ENCODE data around the gene ITGAL. TPM values are rescaled to one million over a fixed set of nuclear protein-coding genes. Genes with fewer than 3 reads are reported as not detected.
"Not testable (repeated sequence)": the region's sequence is repeated elsewhere in the genome, so short reads cannot be mapped to it uniquely, and the experiment has no call there.

The ITGAL gene
- total RNA-seq, 1 donor from 2014 or later = 0.82 TPM

- DNase-seq (ENCODE audit: low spot score in 2 of 2) = no peak
- no peak for FAIRE-seq
Observed at GRCh38 chr16:30524575-30525568, 52.3 kb downstream of the ITGAL start.

- DNase-seq (ENCODE audit: low spot score in 2 of 2) = no peak
- FAIRE-seq = no peak
Observed at GRCh38 chr16:30525844-30526136, 53.2 kb downstream of the ITGAL start.

- FAIRE-seq (no peak), DNase-seq (ENCODE audit: low spot score in 2 of 2) (peak; percentile 87 to 93)
Observed at GRCh38 chr16:30526137-30526822, 53.7 kb downstream of the ITGAL start, which contains the start of gene ZNF768. Gene ZNF768, minus strand, starts transcription at chr16:30526566. Its CDS starts 153 bp downstream, at chr16:30526413.

GRCh38 chr16:30526823-30527634 lies 54.5 kb downstream of the ITGAL start:
- DNase-seq (ENCODE audit: low spot score in 2 of 2) (peak; percentile 96 to 97), FAIRE-seq (no peak)

GRCh38 chr16:30527635-30528178 lies 55.2 kb downstream of the ITGAL start:
- no peak for FAIRE-seq
- no peak for DNase-seq (ENCODE audit: low spot score in 2 of 2)

DNA sequence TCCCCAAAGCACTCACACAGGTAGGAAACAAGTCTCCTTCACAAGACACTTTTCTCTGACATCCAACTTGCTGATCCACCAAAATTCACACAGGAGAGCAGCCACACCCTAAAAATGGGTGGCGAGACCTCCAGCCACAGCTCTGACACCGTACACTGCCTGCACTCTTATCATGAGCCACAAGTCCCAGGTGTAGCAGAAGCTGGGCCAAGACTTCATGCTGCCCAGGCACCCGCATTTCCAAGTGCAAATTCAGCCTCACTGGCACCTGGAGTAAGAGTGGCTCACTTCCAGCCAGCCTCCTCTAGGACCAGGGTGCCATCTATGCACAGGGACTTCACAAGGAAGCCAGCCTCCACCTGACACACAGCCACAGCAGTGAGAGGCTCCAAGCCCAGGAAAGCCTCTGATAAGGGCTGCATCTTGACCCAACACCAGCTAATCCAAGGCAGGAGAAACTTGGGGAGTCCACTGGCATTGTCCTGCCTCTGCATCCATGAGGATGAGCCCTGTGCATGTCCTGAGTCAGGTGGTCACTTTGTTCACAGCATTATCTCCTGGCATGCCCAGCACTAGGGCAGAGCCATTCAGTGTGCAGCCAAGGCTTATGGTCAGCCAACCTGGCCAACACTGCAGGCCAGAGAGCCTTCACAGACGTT lies 56.4 kb downstream of the ITGAL start:
- FAIRE-seq = no peak
- DNase-seq (ENCODE audit: low spot score in 2 of 2) = no peak

GRCh38 chr16:30530163-30531037 lies 57.9 kb downstream of the ITGAL start:
- DNase-seq (ENCODE audit: low spot score in 2 of 2) (no peak), FAIRE-seq (no peak)

GRCh38 chr16:30532285-30533145 lies 60.0 kb downstream of the ITGAL start:
- FAIRE-seq = no peak
- no peak for DNase-seq (ENCODE audit: low spot score in 2 of 2)

DNA sequence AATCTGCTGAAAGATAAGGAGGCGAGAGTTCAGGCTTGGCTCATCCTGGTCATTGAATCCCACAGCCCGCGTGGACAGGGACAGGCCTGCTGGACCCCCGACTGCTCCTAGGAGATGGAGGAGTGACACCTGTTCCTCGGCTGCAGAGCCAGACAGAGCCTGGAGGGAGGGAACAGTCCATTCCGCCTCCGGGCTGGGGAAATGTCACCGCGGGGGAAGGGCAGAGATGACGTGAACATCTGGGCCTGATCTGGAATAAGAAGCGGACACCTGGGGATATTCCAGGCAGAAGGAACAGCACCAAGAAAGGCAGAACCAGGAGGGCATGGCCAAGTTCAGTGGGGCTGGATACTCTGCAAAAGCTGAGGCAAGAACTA lies 60.6 kb downstream of the ITGAL start:
- DNase-seq (ENCODE audit: low spot score in 2 of 2) = no peak
- no peak for FAIRE-seq

DNA sequence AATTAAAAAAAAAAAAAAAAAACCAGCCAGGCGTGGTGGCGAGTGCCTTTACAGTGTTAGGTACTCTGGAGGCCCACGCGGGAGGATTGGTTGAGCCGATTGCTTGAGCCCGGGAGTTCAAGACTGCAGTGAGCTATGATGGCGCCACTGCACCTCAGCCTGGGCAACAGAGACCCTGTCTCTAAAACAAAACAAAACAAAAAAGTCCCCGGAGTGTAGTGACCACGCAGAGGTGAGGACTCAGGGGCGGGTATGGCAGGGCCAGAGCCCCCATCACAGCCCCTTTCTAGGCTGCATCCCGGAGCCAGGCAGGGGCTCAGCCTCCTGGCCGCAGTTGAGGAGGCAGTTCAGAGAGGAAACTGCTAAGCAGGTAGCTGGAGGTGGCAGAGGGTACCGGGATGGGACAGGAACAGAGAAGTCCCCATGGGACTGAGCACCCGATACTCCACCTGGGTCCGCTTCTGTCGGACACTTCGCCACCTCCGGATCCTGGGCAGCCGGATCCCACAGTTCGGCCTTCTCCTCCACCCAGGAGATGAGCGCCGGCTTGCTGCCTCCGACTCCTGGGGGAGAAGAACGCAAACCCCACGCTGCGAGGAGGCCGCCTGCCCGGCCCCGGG lies 61.3 kb downstream of the ITGAL start:
- DNase-seq (ENCODE audit: low spot score in 2 of 2) (no peak), FAIRE-seq (no peak)

- DNase-seq (ENCODE audit: low spot score in 2 of 2) (peak; percentile 94 to 97), FAIRE-seq (no peak)
Observed at GRCh38 chr16:30534368-30535105, 62.0 kb downstream of the ITGAL start, which contains the start of gene ZNF747. Gene ZNF747, minus strand, starts transcription at chr16:30534858. Its CDS starts 179 bp downstream, at chr16:30534679.

DNA sequence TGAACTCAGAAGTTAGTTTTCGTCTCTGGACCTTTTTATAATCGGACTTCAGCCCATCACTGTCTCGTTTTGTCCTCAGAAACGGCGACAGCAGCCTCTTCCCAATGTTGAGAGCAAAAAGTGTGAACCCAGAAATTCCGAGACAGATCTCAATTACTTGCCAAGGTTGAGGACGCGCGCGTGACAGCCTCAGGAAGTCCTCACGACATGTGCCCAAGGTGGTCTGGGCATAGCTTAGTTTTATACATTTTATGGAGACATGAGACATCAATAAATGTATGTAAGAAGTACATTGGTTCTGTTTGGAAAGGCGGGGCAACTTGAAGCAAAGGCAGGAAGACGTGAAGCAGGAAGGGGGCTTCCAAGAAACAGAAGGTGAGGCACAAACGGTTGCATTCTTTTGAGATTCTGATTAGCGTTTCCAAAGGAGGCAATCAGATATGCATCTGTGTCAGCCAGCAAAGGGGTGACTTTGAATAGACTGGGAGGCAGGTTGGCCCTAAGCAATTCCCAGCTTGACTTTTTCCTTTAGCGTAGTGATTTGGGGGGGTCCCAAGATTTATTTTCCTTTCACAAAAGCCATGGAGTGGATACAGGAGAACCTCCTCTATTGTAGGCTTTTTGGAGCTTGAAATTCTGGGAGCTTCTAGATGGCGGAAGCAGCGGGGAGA lies 62.7 kb downstream of the ITGAL start:
- DNase-seq (ENCODE audit: low spot score in 2 of 2) (no peak), FAIRE-seq (no peak)

DNA sequence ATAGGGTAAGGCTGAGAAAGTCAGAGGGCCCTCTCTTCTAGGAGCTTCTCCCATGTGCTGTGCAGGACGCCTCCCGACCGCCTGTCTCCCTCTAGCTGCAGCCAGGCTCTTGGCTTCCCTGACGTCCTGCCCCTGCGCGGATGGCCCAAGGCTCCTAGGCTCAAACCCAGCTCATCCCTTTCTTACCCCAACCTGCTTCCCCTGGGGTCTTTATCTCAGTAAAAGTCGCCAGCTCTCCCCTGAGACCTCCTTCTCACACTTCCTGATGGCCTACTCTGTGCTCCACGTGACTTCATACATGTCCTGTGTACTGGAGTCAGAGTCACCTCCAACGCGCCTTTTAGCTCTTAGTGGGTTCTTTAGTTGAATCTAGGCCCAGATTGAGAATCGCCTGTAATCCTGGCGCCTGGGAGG lies 63.2 kb downstream of the ITGAL start:
- DNase-seq (ENCODE audit: low spot score in 2 of 2) (peak; percentile 59 to 73), FAIRE-seq (no peak)

DNA sequence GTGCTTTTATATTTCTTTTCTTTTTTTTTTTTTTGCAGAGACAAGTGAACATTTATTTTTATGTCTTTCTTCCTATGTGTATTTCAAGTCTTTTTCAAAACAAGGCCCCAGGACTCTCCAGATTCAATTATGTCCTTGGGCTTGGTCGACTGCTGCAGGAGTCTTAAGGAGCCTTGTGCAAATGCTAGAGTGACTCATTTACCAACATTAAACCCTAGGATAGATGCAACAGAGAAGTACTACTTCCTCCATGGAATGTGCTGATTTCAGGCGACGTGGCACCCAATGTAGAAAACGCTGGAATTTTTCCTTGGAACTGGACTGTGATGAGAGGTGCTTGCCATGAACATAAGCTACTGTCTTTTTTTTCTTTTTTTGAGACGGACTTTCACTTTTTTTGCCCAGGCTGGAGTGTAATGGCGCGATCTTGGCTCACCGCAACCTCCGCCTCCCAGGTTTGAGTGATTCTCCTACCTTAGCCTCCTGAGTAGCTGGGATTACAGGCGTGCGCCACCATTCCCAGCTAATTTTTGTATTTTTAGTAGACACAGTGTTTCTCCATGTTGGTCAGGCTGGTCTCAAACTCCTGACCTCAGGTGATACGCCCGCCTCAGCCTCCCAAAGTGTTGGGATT lies 64.0 kb downstream of the ITGAL start:
- DNase-seq (ENCODE audit: low spot score in 2 of 2); FAIRE-seq: not testable (repeated sequence)

All from frontal cortex (tissue), 4 donors.